H9 (cell line): Measurements from ENCODE around the gene STRADA. TPM values are rescaled to one million over a fixed set of nuclear protein-coding genes. Genes with fewer than 3 reads are reported as not detected.

Experiments
- DNase-seq: peaks from one replicate; pipeline ENCODE4 v3.0.0-alpha.2; 2017
- H2AFZ ChIP-seq: one replicate; pipeline ENCODE4 v1.6.1; 2013; ENCODE audit warnings: mild to moderate bottlenecking, low read length, control low read depth, moderate library complexity
- H2AK5ac ChIP-seq: 2 replicates; pipeline ENCODE4 v1.6.1; 2013; ENCODE audit warnings: low read length, control low read depth, mixed read lengths; ENCODE audit not compliant: insufficient read length
- H2BK120ac ChIP-seq: one replicate; pipeline ENCODE4 v1.6.1; 2013; ENCODE audit warnings: low read depth, mild to moderate bottlenecking, low read length, control low read depth, inconsistent platforms; ENCODE audit not compliant: poor library complexity, severe bottlenecking
- H2BK12ac ChIP-seq: 2 replicates; pipeline ENCODE4 v1.6.1; 2013; ENCODE audit warnings: low read length, control low read depth, mixed read lengths, low read depth; ENCODE audit not compliant: insufficient read length
- H2BK15ac ChIP-seq: 2 replicates; pipeline ENCODE4 v1.6.1; 2013; ENCODE audit warnings: low read depth, low read length, control low read depth
- H2BK20ac ChIP-seq: one replicate; pipeline ENCODE4 v1.6.1; 2013; ENCODE audit warnings: low read depth, mild to moderate bottlenecking, low read length, control low read depth, inconsistent platforms; ENCODE audit not compliant: poor library complexity, severe bottlenecking
- H2BK5ac ChIP-seq: 2 replicates; pipeline ENCODE4 v1.6.1; 2013; ENCODE audit warnings: low read length, control low read depth, mixed read lengths; ENCODE audit not compliant: insufficient read length
- H3K14ac ChIP-seq: 2 replicates; pipeline ENCODE4 v1.6.1; 2013; ENCODE audit warnings: low read length, control low read depth; ENCODE audit not compliant: insufficient read depth
- H3K18ac ChIP-seq: 2 replicates; pipeline ENCODE4 v1.6.1; 2013; ENCODE audit warnings: low read depth, mild to moderate bottlenecking, mixed read lengths, low read length, control low read depth; ENCODE audit not compliant: insufficient read length
- H3K23ac ChIP-seq: 2 replicates; pipeline ENCODE4 v1.6.1; 2013; ENCODE audit warnings: low read length, control low read depth, mixed read lengths, low read depth; ENCODE audit not compliant: insufficient read length
- H3K23me2 ChIP-seq: 2 replicates; pipeline ENCODE4 v1.6.1; 2013; ENCODE audit warnings: low read depth, mild to moderate bottlenecking, mixed read lengths, low read length, control low read depth; ENCODE audit not compliant: insufficient read length, poor library complexity, severe bottlenecking
- H3K27ac ChIP-seq: 2 replicates; pipeline ENCODE4 v1.5.1; 2013; ENCODE audit warnings: low read length, control low read depth, mixed read lengths, low read depth; ENCODE audit not compliant: insufficient read length
- H3K27me3 ChIP-seq: 2 replicates; pipeline ENCODE4 v1.6.1; 2013; ENCODE audit warnings: low read length, control low read depth, inconsistent platforms; ENCODE audit not compliant: insufficient read depth
- H3K4ac ChIP-seq: 2 replicates; pipeline ENCODE4 v1.6.1; 2013; ENCODE audit warnings: low read depth, mild to moderate bottlenecking, control low read depth, inconsistent platforms, low read length, moderate library complexity
- H3K4me1 ChIP-seq: 2 replicates; pipeline ENCODE4 v1.6.1; 2013; ENCODE audit warnings: low read length, control low read depth, inconsistent platforms; ENCODE audit not compliant: insufficient read depth
- H3K4me2 ChIP-seq: 2 replicates; pipeline ENCODE4 v1.6.1; 2013; ENCODE audit warnings: low read length, control low read depth, mixed read lengths; ENCODE audit not compliant: insufficient read length, insufficient read depth
- H3K56ac ChIP-seq: 2 replicates; pipeline ENCODE4 v1.6.1; 2013; ENCODE audit warnings: low read depth, mild to moderate bottlenecking, mixed read lengths, low read length, control low read depth; ENCODE audit not compliant: insufficient read length
- H3K79me1 ChIP-seq: 2 replicates; pipeline ENCODE4 v1.6.1; 2013; ENCODE audit warnings: low read depth, mild to moderate bottlenecking, moderate library complexity, low read length, control low read depth, inconsistent platforms; ENCODE audit not compliant: insufficient read depth, poor library complexity, severe bottlenecking
- H3K79me2 ChIP-seq: 2 replicates; pipeline ENCODE4 v1.6.1; 2013; ENCODE audit warnings: low read length, control low read depth, inconsistent platforms; ENCODE audit not compliant: insufficient read depth
- H3K9ac ChIP-seq: 2 replicates; pipeline ENCODE4 v1.6.1; 2013; ENCODE audit warnings: low read length, control low read depth, mixed read lengths; ENCODE audit not compliant: insufficient read length; ENCODE audit errors: extremely low read depth
- H3K9me3 ChIP-seq: one replicate; pipeline ENCODE4 v1.6.1; 2013; ENCODE audit warnings: low read depth, low read length, inconsistent platforms; ENCODE audit not compliant: control insufficient read depth
- H3T11ph ChIP-seq: one replicate; pipeline ENCODE4 v1.6.1; 2013; ENCODE audit warnings: mild to moderate bottlenecking, low read length, control low read depth, inconsistent platforms
- H4K20me1 ChIP-seq: one replicate; pipeline ENCODE4 v1.6.1; 2013; ENCODE audit not compliant: control insufficient read depth, insufficient read length, insufficient read depth
- H4K5ac ChIP-seq: 2 replicates; pipeline ENCODE4 v1.6.1; 2013; ENCODE audit warnings: low read depth, mild to moderate bottlenecking, mixed read lengths, low read length, control low read depth; ENCODE audit not compliant: insufficient read length
- H4K8ac ChIP-seq: replicated peaks from 2 replicates; pipeline ENCODE4 v1.6.1; 2013; ENCODE audit warnings: low read length, control low read depth, mixed read lengths, low read depth; ENCODE audit not compliant: insufficient read length
- H4K91ac ChIP-seq: 2 replicates; pipeline ENCODE4 v1.6.1; 2013; ENCODE audit warnings: low read depth, mild to moderate bottlenecking, moderate library complexity, mixed read lengths, low read length, control low read depth; ENCODE audit not compliant: insufficient read length
- H3K27ac Mint-ChIP-seq, 3 experiments: 2 replicates in 2 of 3; 3 replicates in 1 of 3; pipeline ENCODE4 v1.8.0; 2020 to 2021; ENCODE audit warnings: mixed read lengths in 3 of 3, mild to moderate bottlenecking in 1 of 3, moderate library complexity in 1 of 3
- H3K27me3 Mint-ChIP-seq: 2 replicates; pipeline ENCODE4 v1.8.0; 2021; ENCODE audit warnings: low read depth, mild to moderate bottlenecking, moderate library complexity, mixed read lengths
- H3K36me3 Mint-ChIP-seq, 3 experiments: 2 replicates in 2 of 3; 3 replicates in 1 of 3; pipeline ENCODE4 v1.8.0; 2020 to 2021; ENCODE audit warnings: low read depth in 3 of 3, mixed read lengths in 3 of 3; ENCODE audit not compliant: insufficient read depth in 1 of 3
- H3K4me1 Mint-ChIP-seq, 2 experiments: 2 replicates each; pipeline ENCODE4 v1.8.0; 2020; ENCODE audit warnings: mixed read lengths in 2 of 2
- H3K4me3 Mint-ChIP-seq, 2 experiments: 2 replicates in 1 of 2; 3 replicates in 1 of 2; pipeline ENCODE4 v1.8.0; 2020 to 2021; ENCODE audit warnings: mild to moderate bottlenecking in 2 of 2, mixed read lengths in 2 of 2, moderate library complexity in 1 of 2
- H3K9me3 Mint-ChIP-seq, 2 experiments: 2 replicates in 1 of 2; 3 replicates in 1 of 2; pipeline ENCODE4 v1.8.0; 2020; ENCODE audit warnings: mild to moderate bottlenecking in 2 of 2, mixed read lengths in 2 of 2, moderate library complexity in 1 of 2
- WGBS: extraction: QIAGEN DNeasy Blood & Tissue Kit; methylation state at CpG from one replicate; pipeline ENCODE4 v1.1.7; 2013; ENCODE audit warnings: missing lambda C conversion rate, low lambda C conversion rate, mixed read lengths; ENCODE audit not compliant: insufficient read length; ENCODE audit errors: extremely low coverage; 5-methylcytosine and 5-hydroxymethylcytosine counted together
- total RNA-seq: library from RNA; stranded (reverse); gene quantifications from 2 replicates; pipeline ENCODE4 v1.2.1, GENCODE V29; 2021
- TF ChIP-seq, protein P1 (sequence below): fragments of 200-600 bp; sonication (generic); conservative IDR thresholded peaks from 3 replicates; pipeline ENCODE4 v1.8.0; 2021; ENCODE audit warnings: antibody characterized with exemption, mild to moderate bottlenecking

Gene STRADA
- total RNA-seq, 1 experiment from 2014 or later = 35.0 TPM

DNA sequence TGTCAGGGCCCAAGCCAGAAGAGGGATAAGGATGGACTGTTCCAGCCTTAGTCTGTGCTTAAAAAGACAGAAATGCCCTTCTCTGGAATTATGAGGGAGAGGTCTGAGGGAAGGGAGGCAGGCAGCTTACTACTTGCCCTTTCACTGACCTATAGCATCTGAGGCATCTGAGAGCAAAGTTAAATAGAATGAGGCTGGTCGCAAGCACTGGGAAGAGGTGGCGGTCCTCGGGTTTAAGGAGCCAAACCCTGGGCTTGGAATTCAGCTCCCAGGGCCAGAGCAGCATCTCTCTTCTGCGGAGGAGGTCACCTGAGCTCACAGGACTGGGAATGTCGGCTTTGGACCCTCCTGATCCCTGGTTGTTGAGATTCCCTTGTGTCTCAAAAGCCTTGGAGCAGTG is 38.6 kb downstream of the STRADA start:
- Mint-ChIP-seq H3K4me1 (peaks cover 20 to 26% of the 10 kb centered on the region in 2 experiments), H3K36me3 (peaks cover 4 to 38% (median 22%) of the 10 kb centered on the region in 3 experiments), H3K9me3 (no peaks in the 10 kb centered on the region), H3K4me3 (peak overlapping the region in 1 of 2 experiments; percentile 54; a peak in 2 of 5 replicates), H3K27ac (peak overlapping the region in 1 of 3 experiments; percentile 39; a peak in 1 of 7 replicates), H3K27me3 (peaks cover 5% of the 10 kb centered on the region)
- Histone ChIP-seq H3K4ac (no peak overlapping the region), H3K23ac (no peak overlapping the region), H2BK20ac (no peak overlapping the region), H3K56ac (no peak overlapping the region), H3K79me2 (no peaks in the 10 kb centered on the region), H3K9ac (no peak overlapping the region), H3K4me1 (no peaks in the 10 kb centered on the region; the same call in 1 of the 2 replicates), H3K27me3 (no peaks in the 10 kb centered on the region), H3K23me2 (peaks cover 20% of the 10 kb centered on the region), H2BK120ac (no peak overlapping the region), H4K20me1 (no peaks in the 10 kb centered on the region), H2BK12ac (no peak overlapping the region), H3K18ac (no peak overlapping the region), H2BK15ac (no peak overlapping the region), H4K5ac (no peak overlapping the region), H4K8ac (no peak overlapping the region), H2BK5ac (no peak overlapping the region), H3K9me3 (no peaks in the 10 kb centered on the region), H3T11ph (no peak overlapping the region), H3K14ac (no peak overlapping the region), H4K91ac (no peak overlapping the region), H3K27ac (no peak overlapping the region), H3K79me1 (no peaks in the 10 kb centered on the region), H2AFZ (no peak overlapping the region), H2AK5ac (no peak overlapping the region), H3K4me2 (no peak overlapping the region)
- no peak for DNase-seq
- WGBS = no CpG with 5 or more reads among the region's 5 CpGs
- TF ChIP-seq, protein P1, sequence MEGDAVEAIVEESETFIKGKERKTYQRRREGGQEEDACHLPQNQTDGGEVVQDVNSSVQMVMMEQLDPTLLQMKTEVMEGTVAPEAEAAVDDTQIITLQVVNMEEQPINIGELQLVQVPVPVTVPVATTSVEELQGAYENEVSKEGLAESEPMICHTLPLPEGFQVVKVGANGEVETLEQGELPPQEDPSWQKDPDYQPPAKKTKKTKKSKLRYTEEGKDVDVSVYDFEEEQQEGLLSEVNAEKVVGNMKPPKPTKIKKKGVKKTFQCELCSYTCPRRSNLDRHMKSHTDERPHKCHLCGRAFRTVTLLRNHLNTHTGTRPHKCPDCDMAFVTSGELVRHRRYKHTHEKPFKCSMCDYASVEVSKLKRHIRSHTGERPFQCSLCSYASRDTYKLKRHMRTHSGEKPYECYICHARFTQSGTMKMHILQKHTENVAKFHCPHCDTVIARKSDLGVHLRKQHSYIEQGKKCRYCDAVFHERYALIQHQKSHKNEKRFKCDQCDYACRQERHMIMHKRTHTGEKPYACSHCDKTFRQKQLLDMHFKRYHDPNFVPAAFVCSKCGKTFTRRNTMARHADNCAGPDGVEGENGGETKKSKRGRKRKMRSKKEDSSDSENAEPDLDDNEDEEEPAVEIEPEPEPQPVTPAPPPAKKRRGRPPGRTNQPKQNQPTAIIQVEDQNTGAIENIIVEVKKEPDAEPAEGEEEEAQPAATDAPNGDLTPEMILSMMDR = no peak
